ENCODE measurements around the gene ARSG. TPM values are rescaled to one million over a fixed set of nuclear protein-coding genes. Genes with fewer than 3 reads are reported as not detected.
A peak's percentile ranks its signal among the peaks of the same experiment; 100 is the strongest.

ARSG gene
- total RNA-seq (2013; cell fraction: nucleolus; rRNA removed), result 68.9 and 84.0 TPM in 2 replicates
- total RNA-seq (2014; rRNA removed) (6.6 and 10.4 TPM in 2 replicates), total RNA-seq (2014; rRNA removed; fragmentation: Illumina TruSeq; extraction: Trizol) (9.2 and 9.8 TPM in 2 replicates), total RNA-seq (2021) (7.7 and 9.0 TPM in 2 replicates), polyA plus RNA-seq (2011; rRNA removed) (7.5 and 9.3 TPM in 2 replicates), polyA plus RNA-seq (2014; fragmentation: Illumina TruSeq; extraction: Trizol) (13.5 and 16.6 TPM in 2 replicates), polyA plus RNA-seq (2014; fragmentation: Nextera tagmentation; extraction: Ambion mirVana) (1 to 10 TPM; 2.9 to 3.2 TPM), polyA plus RNA-seq (2014; rRNA removed) (6.8 and 7.4 TPM in 2 replicates), polyA plus RNA-seq (2016; fragmentation: Nextera tagmentation; extraction: Ambion mirVana) (1 to 10 TPM; 8.3 to 9.2 TPM), polyA minus RNA-seq (2011; rRNA and poly(A)+ RNA removed) (12.7 and 14.7 TPM in 2 replicates), Bru-seq, nascent RNA (percentile 52 among the genes with signal in this experiment), BruChase-seq, experiment 1, labeled RNA remaining after a 6-hour chase (percentile 45 among the genes with signal in this experiment), BruChase-seq, experiment 2, labeled RNA remaining after a 2-hour chase (percentile 50 among the genes with signal in this experiment)
- polyA plus RNA-seq (2011; ENCODE audit: low read depth), result 7.1 TPM
- 5.9 and 6.5 TPM in 2 replicates for polyA plus RNA-seq (2011; cell fraction: cytosol; rRNA removed)
- 13.2 and 15.0 TPM in 2 replicates for polyA plus RNA-seq (2011; cell fraction: nucleus; rRNA removed)
- 5.2 and 5.9 TPM in 2 replicates for polyA plus RNA-seq (2012)
- polyA minus RNA-seq (2011; cell fraction: cytosol; rRNA and poly(A)+ RNA removed), result 2.7 and 4.0 TPM in 2 replicates
- 9.7 and 11.2 TPM in 2 replicates for polyA minus RNA-seq (2011; cell fraction: nucleus; rRNA and poly(A)+ RNA removed)
- long read RNA-seq, experiment 1, partial matches to known transcripts, result 0 of 1 reads
- long read RNA-seq, experiment 1, other reads (novel, unspliced or antisense), result 0 of 1 reads
- long read RNA-seq, experiment 2, transcript ARSG-209 (12 exons, 2,599 nt), result major isoform, 5 of 21 reads
- long read RNA-seq, experiment 2, partial matches to known transcripts, result 2 of 21 reads
- long read RNA-seq, experiment 2, other reads (novel, unspliced or antisense), result 10 of 21 reads

DNA sequence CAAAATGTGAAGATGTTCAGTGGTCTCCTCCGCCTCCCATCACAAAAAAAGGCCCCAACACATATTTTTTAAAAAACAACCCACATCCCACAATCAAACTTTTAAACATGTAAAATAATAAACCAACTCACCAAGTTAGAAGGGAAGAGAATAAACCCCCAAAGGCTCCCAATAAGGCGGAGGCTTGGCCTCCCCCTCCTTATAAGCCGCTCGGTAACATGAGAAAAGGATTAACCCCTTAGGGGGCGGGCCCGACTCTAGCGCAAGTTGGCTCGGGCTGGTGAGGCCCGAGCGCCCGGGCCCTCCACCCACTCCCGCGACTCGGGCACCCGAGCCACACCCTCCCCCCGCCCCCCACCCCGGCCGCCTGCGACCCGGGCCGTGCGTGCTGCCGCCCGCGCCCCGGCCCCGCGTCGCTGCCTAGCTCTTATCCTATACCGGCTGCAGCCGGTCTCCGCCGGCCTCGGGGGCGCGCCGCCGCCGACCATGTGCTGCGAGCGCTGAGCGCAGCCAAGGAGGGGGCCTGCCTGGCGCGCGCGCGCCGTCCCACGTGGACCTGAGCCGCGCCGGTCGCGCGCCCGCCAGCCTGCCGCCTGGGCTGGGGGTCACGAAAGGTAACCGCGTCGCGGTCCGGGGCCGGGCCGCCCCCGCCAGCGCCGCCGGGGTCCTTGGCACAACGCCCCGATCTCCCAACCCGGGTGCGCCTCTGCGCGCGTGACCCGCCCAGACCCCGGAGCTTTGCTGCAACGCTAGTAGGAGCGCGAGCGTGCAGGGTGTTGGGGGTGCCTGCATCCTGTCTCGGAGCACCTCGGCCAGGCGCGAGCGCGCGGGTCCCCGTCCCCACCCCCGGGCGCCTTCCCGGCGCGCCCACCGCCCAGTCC is at the start of gene ARSG, which contains the start of gene SLC16A6:
ARSG (plus strand) TSS at position 541 of the 881 bp plus-strand sequence. CDS start 15,999 bp downstream, outside the sequence.
SLC16A6 (minus strand) TSS at position 173 of the 881 bp plus-strand sequence. CDS start 12,807 bp downstream, outside the sequence.
- SMC1A ChIA-PET (ENCODE audit: uncharacterized antibody, unreplicated experiment), result interaction anchor here (0.8 to 1.3 kb wide), 4 partner anchors 26 to 169 kb away, joined by 3 to 5 read pairs (median 4); no protein-coding TSS in a partner anchor
- in situ Hi-C loops (cut with MboI), result no loop called here
- H3K79me2 ChIP-seq (ENCODE audit: control insufficient read depth, insufficient read depth, low read length), result peaks cover 40% of the 10 kb centered on the region
- intact Hi-C loops (cut with micrococcal nuclease; ENCODE audit: unreplicated experiment), result loop anchor here (1.0 to 5.0 kb wide), 4 partner anchors 26 to 169 kb away; partner anchors contain the start of gene AMZ2
- ATAC-seq (peak; percentile 56), DNase-seq (ENCODE audit: low read depth, low spot score) (no peak), FAIRE-seq (no peak)
- peak within 1 kb of the TSS; percentile 74 for H3K4me3 ChIP-seq
- POLR2A ChIA-PET, result interaction anchor here (0.6 to 4.7 kb wide), 5 partner anchors 28 to 170 kb away, joined by 3 to 28 read pairs (median 4); partner anchors contain the start of genes AMZ2 and WIPI1
- H2AFZ ChIP-seq (ENCODE audit: control insufficient read depth, low read depth, low read length), result peak within 1 kb of the TSS; percentile 57
- BruUV-seq (replicated peaks), result no TSS peak
- RAD21 ChIA-PET (ENCODE audit: unreplicated experiment), result interaction anchor here (1.1 to 6.9 kb wide), 4 partner anchors 43 to 169 kb away, joined by 3 to 54 read pairs (median 4); partner anchors contain the start of genes AMZ2 and WIPI1
- H3K27me3 ChIP-seq (replicated peaks in 1 of 2; ENCODE audit: control insufficient read depth in 2 of 2, insufficient read depth in 2 of 2, low read length in 1 of 2), result no peaks in the 10 kb centered on the region
- H3K36me3 ChIP-seq (ENCODE audit: control insufficient read depth in 2 of 2, insufficient read depth in 2 of 2, low read length in 1 of 2), result no peaks in the 10 kb centered on the region
- H3K9ac ChIP-seq (ENCODE audit: control insufficient read depth, insufficient read depth, low read length), result peak within 1 kb of the TSS; percentile 98
- H3K27ac ChIP-seq (ENCODE audit: control insufficient read depth, insufficient read depth), result peak within 1 kb of the TSS; percentile 95
- WGBS (ENCODE audit: insufficient coverage, insufficient replicate concordance, low lambda C conversion rate, missing lambda C conversion rate), result under 1% methylated on average over 74 of the region's 96 CpGs
- CTCF ChIA-PET, result interaction anchor here (1.0 to 2.2 kb wide), 5 partner anchors 118 to 171 kb away, joined by 3 to 8 read pairs (median 6); no protein-coding TSS in a partner anchor
- H3K4me2 ChIP-seq (ENCODE audit: control insufficient read depth, insufficient read depth), result peak within 1 kb of the TSS; percentile 96
- H4K20me1 ChIP-seq (ENCODE audit: control insufficient read depth, insufficient read depth), result no peaks in the 10 kb centered on the region
- H3K4me1 ChIP-seq (ENCODE audit: control insufficient read depth, insufficient read depth, low read length), result peaks cover 16% of the 10 kb centered on the region
- H3K9me3 ChIP-seq (replicated peaks; ENCODE audit: control insufficient read depth, insufficient read depth, low read length), result no peaks in the 10 kb centered on the region
- TF ChIP-seq DPF2 (IDR thresholded peaks at IDR 0.05) (peak; percentile 72; the same call in 1 of the 2 replicates), NRF1 (conservative IDR thresholded peaks at IDR 0.05; ENCODE audit: low read depth, low read length) (no peak), GATAD2B (conservative IDR thresholded peaks at IDR 0.05; ENCODE audit: low read depth) (peak; percentile 75), HDAC6 (IDR thresholded peaks at IDR 0.05; ENCODE audit: unreplicated experiment) (peak; percentile 68), RELA (IDR thresholded peaks at IDR 0.05; ENCODE audit: borderline replicate concordance, partially characterized antibody) (no peak), POLR2AphosphoS5 (IDR thresholded peaks at IDR 0.05; ENCODE audit: low read length) (peak; percentile 69; the same call in 1 of the 2 replicates), SMARCA5 (IDR thresholded peaks at IDR 0.05) (0 out of 2 replicates have a peak, but pooled peaks have one; percentile 54), STAT3 (IDR thresholded peaks at IDR 0.05; ENCODE audit: low read depth, low read length) (no peak), CHD1 (IDR thresholded peaks at IDR 0.05; ENCODE audit: low read depth, low read length) (0 out of 2 replicates have a peak, but pooled peaks have one; percentile 83), BRCA1 (IDR thresholded peaks at IDR 0.05; ENCODE audit: low read depth, low read length) (no peak), ZNF24 (IDR thresholded peaks at IDR 0.05) (no peak), SRF (IDR thresholded peaks at IDR 0.05; ENCODE audit: low read depth in 2 of 2, low read length in 2 of 2) (no peak), JUNB (IDR thresholded peaks at IDR 0.05) (no peak), TCF7 (IDR thresholded peaks at IDR 0.05; ENCODE audit: borderline replicate concordance) (no peak), POLR2A (IDR thresholded peaks at IDR 0.05; ENCODE audit: low read depth, low read length) (no peak; the same call in 1 of the 2 replicates), TARDBP (IDR thresholded peaks at IDR 0.05; ENCODE audit: borderline replicate concordance) (no peak)
- TF ChIP-seq, protein P1, sequence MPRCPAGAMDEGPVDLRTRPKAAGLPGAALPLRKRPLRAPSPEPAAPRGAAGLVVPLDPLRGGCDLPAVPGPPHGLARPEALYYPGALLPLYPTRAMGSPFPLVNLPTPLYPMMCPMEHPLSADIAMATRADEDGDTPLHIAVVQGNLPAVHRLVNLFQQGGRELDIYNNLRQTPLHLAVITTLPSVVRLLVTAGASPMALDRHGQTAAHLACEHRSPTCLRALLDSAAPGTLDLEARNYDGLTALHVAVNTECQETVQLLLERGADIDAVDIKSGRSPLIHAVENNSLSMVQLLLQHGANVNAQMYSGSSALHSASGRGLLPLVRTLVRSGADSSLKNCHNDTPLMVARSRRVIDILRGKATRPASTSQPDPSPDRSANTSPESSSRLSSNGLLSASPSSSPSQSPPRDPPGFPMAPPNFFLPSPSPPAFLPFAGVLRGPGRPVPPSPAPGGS (IDR thresholded peaks at IDR 0.05; ENCODE audit: borderline replicate concordance, insufficient read depth, low read depth, low read length, poor library complexity, severe bottlenecking), result peak; percentile 14
